ENCODE measurements around the gene B3GNT5. TPM values are rescaled to one million over a fixed set of nuclear protein-coding genes. Genes with fewer than 3 reads are reported as not detected.

Gene B3GNT5
- total and polyA plus RNA-seq, 9 of the 15 experiments (the other 6 are each of a cell fraction or from before 2014, with no cell fraction given) = 8.8 to 23.8 (median 14.4) TPM

- TF ChIP-seq CHD7 (IDR thresholded peaks at IDR 0.05; ENCODE audit: low read depth, low read length) (no peak), FOSL1 (tag; conservative IDR thresholded peaks at IDR 0.05) (peak; percentile 85), ARID1B (IDR thresholded peaks at IDR 0.05) (0 out of 2 replicates have a peak, but pooled peaks have one; percentile 34), NR3C1 (CRISPR knock-in tag; IDR thresholded peaks at IDR 0.05) (no peak), ATF3 (IDR thresholded peaks at IDR 0.05) (peak; percentile 20; the same call in 1 of the 2 replicates), ATF3 (CRISPR knock-in tag; conservative IDR thresholded peaks at IDR 0.05) (no peak), ZNF174 (CRISPR knock-in tag; IDR thresholded peaks at IDR 0.05) (no peak), SMARCA4 (IDR thresholded peaks at IDR 0.05) (peak; percentile 20; the same call in 1 of the 2 replicates)
These were observed 25.5 kb upstream of the B3GNT5 start (continued) for GRCh38 chr3:183227586-183227985.
